HepG2 (cell line): ENCODE data around the gene DHRS1. TPM values are rescaled to one million over a fixed set of nuclear protein-coding genes. Genes with fewer than 3 reads are reported as not detected.
A peak's percentile ranks its signal among the peaks of the same experiment; 100 is the strongest.

ENCODE experiments used
- ARID5B ChIP-seq: IDR thresholded peaks from 2 replicates; pipeline ENCODE4 v1.4.0; 2020; ENCODE audit warnings: mild to moderate bottlenecking, missing genetic modification reagents
- DMTF1 ChIP-seq: sonication (generic); formaldehyde crosslinking; IDR thresholded peaks from 2 replicates; pipeline ENCODE4 v1.4.0; 2020; ENCODE audit warnings: mild to moderate bottlenecking, missing genetic modification reagents
- ELF3 ChIP-seq: IDR thresholded peaks from 2 replicates; pipeline ENCODE4 v1.6.1; 2016; ENCODE audit warnings: missing genetic modification reagents, missing compliant biosample characterization
- HMG20B ChIP-seq: conservative IDR thresholded peaks from 2 replicates; pipeline ENCODE4 v1.6.1; 2016; ENCODE audit warnings: missing genetic modification reagents, missing compliant biosample characterization
- HMGA1 ChIP-seq: sonication (generic); formaldehyde crosslinking; conservative IDR thresholded peaks from 2 replicates; pipeline ENCODE4 v1.4.0; 2020; ENCODE audit warnings: missing genetic modification reagents
- HOXA9 ChIP-seq: sonication (generic); formaldehyde crosslinking; IDR thresholded peaks from 2 replicates; pipeline ENCODE4 v1.8.1; 2022; ENCODE audit warnings: missing genetic modification reagents, mild to moderate bottlenecking, moderate library complexity, borderline replicate concordance
- KLF13 ChIP-seq: sonication (generic); formaldehyde crosslinking; IDR thresholded peaks from 2 replicates; pipeline ENCODE4 v1.4.0; 2020; ENCODE audit warnings: mild to moderate bottlenecking, missing genetic modification reagents
- KMT2A ChIP-seq: sonication (generic); formaldehyde crosslinking; IDR thresholded peaks from 2 replicates; pipeline ENCODE4 v1.4.0; 2020; ENCODE audit warnings: missing genetic modification reagents
- MYPOP ChIP-seq: sonication (generic); formaldehyde crosslinking; IDR thresholded peaks from 2 replicates; pipeline ENCODE4 v1.8.1; 2023; ENCODE audit warnings: mild to moderate bottlenecking, moderate library complexity, missing genetic modification reagents
- RXRB ChIP-seq: IDR thresholded peaks from 2 replicates; pipeline ENCODE4 v1.6.1; 2016; ENCODE audit warnings: borderline replicate concordance, missing genetic modification reagents, missing compliant biosample characterization
- SOX5 ChIP-seq: IDR thresholded peaks from 2 replicates; pipeline ENCODE4 v1.6.1; 2016; ENCODE audit warnings: borderline replicate concordance
- ZFY ChIP-seq: sonication (generic); formaldehyde crosslinking; IDR thresholded peaks from 2 replicates; pipeline ENCODE4 v1.4.0; 2020; ENCODE audit warnings: missing genetic modification reagents
- ZNF138 ChIP-seq: sonication (generic); formaldehyde crosslinking; IDR thresholded peaks from 2 replicates; pipeline ENCODE4 v1.5.0; 2020; ENCODE audit warnings: mild to moderate bottlenecking, low read depth, missing genetic modification reagents
- ZNF281 ChIP-seq: sonication (generic); formaldehyde crosslinking; IDR thresholded peaks from 2 replicates; pipeline ENCODE4 v1.4.0; 2020; ENCODE audit warnings: missing genetic modification reagents, borderline replicate concordance
- ZNF317 ChIP-seq: sonication (generic); formaldehyde crosslinking; IDR thresholded peaks from 2 replicates; pipeline ENCODE4 v1.5.0; 2020; ENCODE audit warnings: mild to moderate bottlenecking, missing genetic modification reagents
- ZNF557 ChIP-seq: sonication (generic); formaldehyde crosslinking; IDR thresholded peaks from 2 replicates; pipeline ENCODE4 v1.4.0; 2020; ENCODE audit warnings: missing genetic modification reagents
- ZNF619 ChIP-seq: sonication (generic); formaldehyde crosslinking; IDR thresholded peaks from 2 replicates; pipeline ENCODE4 v1.4.0; 2020; ENCODE audit warnings: mild to moderate bottlenecking, missing genetic modification reagents
- ZNF768 ChIP-seq: sonication (generic); formaldehyde crosslinking; IDR thresholded peaks from 2 replicates; pipeline ENCODE4 v1.4.0; 2020; ENCODE audit warnings: missing genetic modification reagents
- ZSCAN12 ChIP-seq: sonication (generic); formaldehyde crosslinking; IDR thresholded peaks from 2 replicates; pipeline ENCODE4 v1.9.0; 2021; ENCODE audit warnings: mild to moderate bottlenecking, missing genetic modification reagents
- ZSCAN31 ChIP-seq: sonication (generic); formaldehyde crosslinking; IDR thresholded peaks from 2 replicates; pipeline ENCODE4 v1.5.0; 2020; ENCODE audit warnings: low read depth, mild to moderate bottlenecking, missing genetic modification reagents
- polyA plus RNA-seq, 8 experiments: library from polyadenylated mRNA; depleted of rRNA in 3 of 8; stranded (reverse) in 7 of 8; unstranded in 1 of 8; fragments of >200 nt; fragmentation: Illumina TruSeq in 4 of 8; extraction: Trizol in 4 of 8; gene quantifications; 2 replicates each; pipeline versions ENCODE4 v1.2.1 to v1.2.3, GENCODE V29; 2011 to 2016; ENCODE audit warnings: low read depth in 4 of 8, missing spikeins in 1 of 8, mixed read lengths in 1 of 8; ENCODE audit not compliant: insufficient read depth in 1 of 8
- total RNA-seq, 5 experiments: library from RNA; depleted of rRNA; stranded (reverse); fragments of >200 nt; fragmentation: Illumina TruSeq; extraction: Trizol; gene quantifications; 2 replicates each; pipeline ENCODE4 v1.2.3, GENCODE V29; 2016; ENCODE audit warnings: low read depth in 1 of 5

The DHRS1 gene
- total and polyA plus RNA-seq, 2 of the 13 experiments (the other 11 are each of a cell fraction or from before 2014, with no cell fraction given): 49.8 to 60.8 TPM

- peak; percentile 36; the same call in 1 of the 2 replicates for TF ChIP-seq ZNF281 (CRISPR knock-in tag)
- no peak for TF ChIP-seq DMTF1 (CRISPR knock-in tag)
- no peak for TF ChIP-seq ZSCAN31 (CRISPR knock-in tag)
- no peak for TF ChIP-seq ZSCAN12
- TF ChIP-seq HMG20B (CRISPR knock-in tag): no peak
- TF ChIP-seq ZNF557 (CRISPR knock-in tag): no peak
- TF ChIP-seq MYPOP: 0 out of 2 replicates have a peak, but pooled peaks have one; percentile 8
- no peak for TF ChIP-seq KLF13 (CRISPR knock-in tag)
- TF ChIP-seq ZNF619 (CRISPR knock-in tag): peak; percentile 63; the same call in 1 of the 2 replicates
- peak; percentile 78 for TF ChIP-seq ZFY (CRISPR knock-in tag)
- TF ChIP-seq SOX5 (CRISPR knock-in tag): peak; percentile 59; the same call in 1 of the 2 replicates
- 0 out of 2 replicates have a peak, but pooled peaks have one; percentile 61 for TF ChIP-seq ZNF138 (CRISPR knock-in tag)
- TF ChIP-seq ARID5B (CRISPR knock-in tag): peak; percentile 89
- peak; percentile 41; the same call in 1 of the 2 replicates for TF ChIP-seq ZNF768 (CRISPR knock-in tag)
- TF ChIP-seq HOXA9 (CRISPR knock-in tag): no peak
- peak; percentile 68 for TF ChIP-seq RXRB (CRISPR knock-in tag)
- no peak for TF ChIP-seq ZNF317
- no peak; the same call in 1 of the 2 replicates for TF ChIP-seq KMT2A (CRISPR knock-in tag)
- TF ChIP-seq ELF3 (CRISPR knock-in tag): peak; percentile 90
- TF ChIP-seq HMGA1: no peak
Measured at GRCh38 chr14:24252289-24253124, 47.1 kb downstream of the DHRS1 start (continued).
